Fibroblast of villous mesenchyme (primary cell): ENCODE measurements around the gene SRSF7. TPM values are rescaled to one million over a fixed set of nuclear protein-coding genes. Genes with fewer than 3 reads are reported as not detected.
A peak's percentile ranks its signal among the peaks of the same experiment; 100 is the strongest.

ENCODE experiments used
- DNase-seq: peaks from one replicate; pipeline ENCODE4 v3.0.0-alpha.2; 2010; ENCODE audit warnings: low read depth
- H3K4me3 ChIP-seq: 2 replicates; pipeline ENCODE4 v1.5.1; 2011; ENCODE audit warnings: low read depth, mild to moderate bottlenecking, low read length
- total RNA-seq: library from RNA; depleted of rRNA; stranded (reverse); fragments of >200 nt; gene quantifications from 2 replicates; pipeline ENCODE4 v1.2.3, GENCODE V29; 2012
- TF ChIP-seq, protein P1 (sequence below): IDR thresholded peaks from 2 replicates; pipeline ENCODE4 v1.5.1; 2012; ENCODE audit warnings: low read depth, mild to moderate bottlenecking, low read length; ENCODE audit not compliant: insufficient read depth

Gene SRSF7
- total RNA-seq, 1 donor, result 142 TPM

DNA sequence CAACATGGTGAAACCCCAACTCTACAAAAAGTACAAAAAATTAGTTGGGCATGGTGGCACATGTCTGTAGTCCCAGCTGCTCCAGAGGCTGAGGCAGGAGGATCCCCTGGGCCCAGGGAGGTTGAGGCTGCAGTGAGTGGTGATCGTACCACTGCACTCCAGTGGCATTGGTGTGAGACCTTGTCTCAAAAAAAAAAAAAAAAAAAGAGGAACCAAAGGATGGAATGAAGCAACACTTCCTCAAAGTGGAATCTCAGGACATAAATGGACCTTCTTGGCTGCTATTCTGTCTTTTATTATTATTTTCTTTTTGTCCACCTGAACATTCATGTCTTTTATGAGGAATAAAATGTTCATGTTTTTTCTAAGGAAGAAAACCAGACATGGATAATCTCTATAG is 40.6 kb upstream of the SRSF7 start:
- TF ChIP-seq, protein P1, sequence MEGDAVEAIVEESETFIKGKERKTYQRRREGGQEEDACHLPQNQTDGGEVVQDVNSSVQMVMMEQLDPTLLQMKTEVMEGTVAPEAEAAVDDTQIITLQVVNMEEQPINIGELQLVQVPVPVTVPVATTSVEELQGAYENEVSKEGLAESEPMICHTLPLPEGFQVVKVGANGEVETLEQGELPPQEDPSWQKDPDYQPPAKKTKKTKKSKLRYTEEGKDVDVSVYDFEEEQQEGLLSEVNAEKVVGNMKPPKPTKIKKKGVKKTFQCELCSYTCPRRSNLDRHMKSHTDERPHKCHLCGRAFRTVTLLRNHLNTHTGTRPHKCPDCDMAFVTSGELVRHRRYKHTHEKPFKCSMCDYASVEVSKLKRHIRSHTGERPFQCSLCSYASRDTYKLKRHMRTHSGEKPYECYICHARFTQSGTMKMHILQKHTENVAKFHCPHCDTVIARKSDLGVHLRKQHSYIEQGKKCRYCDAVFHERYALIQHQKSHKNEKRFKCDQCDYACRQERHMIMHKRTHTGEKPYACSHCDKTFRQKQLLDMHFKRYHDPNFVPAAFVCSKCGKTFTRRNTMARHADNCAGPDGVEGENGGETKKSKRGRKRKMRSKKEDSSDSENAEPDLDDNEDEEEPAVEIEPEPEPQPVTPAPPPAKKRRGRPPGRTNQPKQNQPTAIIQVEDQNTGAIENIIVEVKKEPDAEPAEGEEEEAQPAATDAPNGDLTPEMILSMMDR, result no peak
- no peak for DNase-seq
- no peak overlapping the region for H3K4me3 ChIP-seq

DNA sequence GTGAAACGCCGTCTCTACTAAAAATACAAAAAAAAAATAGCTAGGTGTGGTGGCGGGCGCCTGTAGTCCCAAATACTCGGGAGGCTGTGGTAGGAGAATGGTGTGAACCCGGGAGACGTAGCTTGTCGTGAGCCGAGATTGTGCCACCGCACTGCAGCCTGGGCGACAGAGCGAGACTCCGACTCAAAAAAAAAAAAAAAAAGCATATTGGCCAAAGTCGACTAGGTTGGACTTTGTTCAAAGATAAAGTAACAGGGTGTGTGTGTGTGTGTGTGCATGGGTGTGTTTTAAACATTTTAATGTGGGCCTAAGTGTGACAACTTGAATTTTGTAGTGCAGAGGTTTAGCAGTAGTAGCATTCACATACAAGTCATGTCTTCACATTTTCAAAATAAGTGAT is 38.5 kb upstream of the SRSF7 start:
- TF ChIP-seq, protein P1, result no peak
- no peak for DNase-seq
- H3K4me3 ChIP-seq, result no peak overlapping the region

DNA sequence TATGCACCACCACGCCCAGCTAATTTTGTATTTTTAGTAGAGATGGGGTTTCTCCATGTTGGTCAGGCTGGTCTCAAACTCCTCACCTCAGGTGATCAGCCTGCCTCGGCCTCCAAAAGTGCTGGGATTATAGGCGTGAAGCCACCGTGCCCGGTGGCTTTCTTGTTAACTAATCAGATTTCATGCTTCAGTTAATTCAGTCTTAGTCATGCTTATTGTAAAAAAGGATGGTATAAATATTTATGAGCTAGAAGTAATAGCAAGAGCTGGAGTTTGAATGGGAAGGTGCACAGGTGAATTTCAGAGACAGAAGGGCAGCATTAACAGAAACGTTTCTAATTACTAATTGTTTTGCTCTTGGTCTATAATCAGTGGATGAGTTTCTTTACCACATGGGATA is 37.1 kb upstream of the SRSF7 start:
- TF ChIP-seq, protein P1, result no peak
- DNase-seq, result no peak
- H3K4me3 ChIP-seq, result no peak overlapping the region

DNA sequence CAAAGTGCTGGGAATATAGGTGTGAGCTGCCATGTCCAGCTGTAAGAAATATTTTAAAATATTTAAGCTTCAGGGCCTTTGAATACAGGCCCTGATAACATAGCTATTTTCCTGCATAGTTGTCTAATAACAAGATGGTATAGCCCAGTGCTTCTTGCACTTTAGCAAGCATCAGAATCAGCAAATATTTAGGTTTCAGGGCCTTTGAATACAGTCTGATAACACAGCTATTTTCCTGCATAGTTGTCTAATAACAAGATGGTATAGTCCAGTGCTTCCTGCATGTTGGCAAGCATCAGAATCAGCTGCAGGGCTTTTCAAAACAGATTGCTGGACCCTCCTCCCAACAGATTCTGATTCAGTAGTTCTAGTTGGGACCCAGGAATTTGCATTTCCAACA is 32.4 kb upstream of the SRSF7 start:
- no peak for DNase-seq
- TF ChIP-seq, protein P1, result no peak
- no peak overlapping the region for H3K4me3 ChIP-seq

DNA sequence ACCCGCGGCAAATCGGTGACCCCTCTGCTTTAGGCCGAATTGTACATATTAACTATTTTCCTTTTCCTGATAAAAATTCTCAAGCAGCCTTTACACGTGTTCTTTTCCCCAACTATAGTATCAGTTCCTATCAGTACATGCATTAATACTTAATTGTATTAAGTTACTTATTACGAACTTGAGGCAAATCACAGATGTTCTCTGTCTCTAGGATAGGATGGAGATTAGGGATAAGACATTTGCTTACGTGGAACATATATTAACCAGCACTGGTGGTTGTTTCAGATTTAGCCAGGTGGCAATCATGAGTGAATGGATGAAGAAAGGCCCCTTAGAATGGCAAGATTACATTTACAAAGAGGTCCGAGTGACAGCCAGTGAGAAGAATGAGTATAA is 27.5 kb upstream of the SRSF7 start:
- TF ChIP-seq, protein P1, result no peak
- DNase-seq, result no peak
- H3K4me3 ChIP-seq, result peak overlapping the region; percentile 61

DNA sequence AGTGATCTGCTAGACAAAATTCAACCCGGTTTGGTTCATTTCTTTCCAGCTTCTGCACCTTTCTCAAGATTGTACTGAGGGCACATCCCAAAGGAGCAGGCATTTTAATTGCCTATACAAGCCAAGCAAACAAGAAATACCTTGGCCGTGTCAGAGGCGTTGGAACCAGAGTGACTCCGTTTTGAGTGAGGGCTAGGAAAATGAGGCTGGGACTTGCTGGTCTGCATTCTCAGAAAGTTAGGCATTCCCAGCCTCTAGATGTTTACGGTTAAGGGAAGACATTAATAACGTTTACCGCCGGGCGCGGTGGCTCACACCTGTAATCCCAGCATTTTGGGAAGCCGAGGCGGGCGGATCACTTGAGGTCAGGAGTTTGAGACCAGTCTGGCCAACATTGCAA is 25.4 kb upstream of the SRSF7 start:
- TF ChIP-seq, protein P1, result no peak
- no peak overlapping the region for H3K4me3 ChIP-seq
- no peak for DNase-seq

DNA sequence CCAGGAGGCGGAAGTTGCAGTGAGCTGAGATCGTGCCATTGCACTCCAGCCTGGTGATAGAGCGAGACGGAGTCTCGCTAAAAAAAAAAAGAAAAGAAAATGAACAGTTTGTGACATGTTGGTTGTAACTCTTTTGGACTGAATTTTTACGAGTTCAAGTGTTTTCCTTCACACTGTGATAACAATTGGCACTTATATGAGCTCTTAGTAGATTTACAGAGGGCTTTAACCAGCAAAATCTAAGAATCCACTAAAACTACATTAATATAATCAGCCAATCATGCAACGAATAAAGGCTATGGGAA is 24.7 kb upstream of the SRSF7 start:
- H3K4me3 ChIP-seq, result no peak overlapping the region
- peak; percentile 20 for DNase-seq
- TF ChIP-seq, protein P1, result no peak
